ENCODE data around the gene DDX42. TPM values are rescaled to one million over a fixed set of nuclear protein-coding genes. Genes with fewer than 3 reads are reported as not detected.

The DDX42 gene
- total and polyA plus RNA-seq, 2 donors (not counting 1 experiment from before 2014, with no cell fraction given), result 61.6 to 170 TPM

DNA sequence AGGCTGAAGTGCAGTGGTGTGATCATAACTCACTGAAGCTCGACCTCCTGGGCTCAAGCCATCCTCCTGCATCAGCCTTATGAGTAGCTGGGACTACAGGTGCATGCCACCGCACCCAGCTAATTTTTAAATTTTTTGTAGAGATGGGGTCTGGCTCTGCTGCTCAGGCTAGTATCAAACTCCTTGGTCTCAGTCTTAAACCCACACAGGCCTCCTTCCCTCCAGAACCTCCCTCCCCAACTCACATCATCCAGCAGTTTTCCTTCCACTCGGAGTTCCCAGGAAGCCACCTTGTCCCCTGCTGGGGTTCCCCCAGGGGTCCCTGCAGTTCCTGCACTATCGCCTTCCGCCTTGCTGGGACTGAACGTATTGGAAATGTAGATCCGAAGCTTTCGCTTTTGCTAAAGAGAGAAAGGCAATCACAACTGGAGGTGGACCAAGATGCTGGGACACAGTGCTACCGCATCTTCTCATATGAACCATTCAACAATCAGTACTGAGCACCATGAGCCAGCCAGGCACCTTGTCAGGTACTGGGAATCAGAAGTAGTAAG is 61.3 kb downstream of the DDX42 start:
- intact Hi-C loops (cut with micrococcal nuclease), result loop anchor here (2.0 to 5.0 kb wide), 2 partner anchors 138 to 408 kb away; no protein-coding TSS in a partner anchor
- H3K27me3 ChIP-seq (replicated peaks in 1 of 4; ENCODE audit: control extremely low read depth in 1 of 4, control insufficient read depth in 3 of 4, insufficient read depth in 4 of 4, low read length in 3 of 4), result no peaks in the 10 kb centered on the region
- ATAC-seq (ENCODE audit: low read depth) (no peak), DNase-seq (no peak)
- peaks cover 28 to 40% of the 10 kb centered on the region in 2 donors for H3K4me1 ChIP-seq (ENCODE audit: control insufficient read depth in 2 of 2, insufficient read depth in 2 of 2, low read length in 2 of 2)
- H3K27ac Mint-ChIP-seq, result peak overlapping the region; percentile 13
- no peak overlapping the region for H3K4me3 Mint-ChIP-seq
- no peak overlapping the region for H3K9ac ChIP-seq (ENCODE audit: low read length)
- H3K4me3 ChIP-seq (ENCODE audit: control extremely low read depth in 1 of 5, extremely low read depth in 1 of 5, insufficient read depth in 1 of 5, low read depth in 2 of 5, low read length in 4 of 5), result no peak overlapping the region
- TF ChIP-seq, protein P1, sequence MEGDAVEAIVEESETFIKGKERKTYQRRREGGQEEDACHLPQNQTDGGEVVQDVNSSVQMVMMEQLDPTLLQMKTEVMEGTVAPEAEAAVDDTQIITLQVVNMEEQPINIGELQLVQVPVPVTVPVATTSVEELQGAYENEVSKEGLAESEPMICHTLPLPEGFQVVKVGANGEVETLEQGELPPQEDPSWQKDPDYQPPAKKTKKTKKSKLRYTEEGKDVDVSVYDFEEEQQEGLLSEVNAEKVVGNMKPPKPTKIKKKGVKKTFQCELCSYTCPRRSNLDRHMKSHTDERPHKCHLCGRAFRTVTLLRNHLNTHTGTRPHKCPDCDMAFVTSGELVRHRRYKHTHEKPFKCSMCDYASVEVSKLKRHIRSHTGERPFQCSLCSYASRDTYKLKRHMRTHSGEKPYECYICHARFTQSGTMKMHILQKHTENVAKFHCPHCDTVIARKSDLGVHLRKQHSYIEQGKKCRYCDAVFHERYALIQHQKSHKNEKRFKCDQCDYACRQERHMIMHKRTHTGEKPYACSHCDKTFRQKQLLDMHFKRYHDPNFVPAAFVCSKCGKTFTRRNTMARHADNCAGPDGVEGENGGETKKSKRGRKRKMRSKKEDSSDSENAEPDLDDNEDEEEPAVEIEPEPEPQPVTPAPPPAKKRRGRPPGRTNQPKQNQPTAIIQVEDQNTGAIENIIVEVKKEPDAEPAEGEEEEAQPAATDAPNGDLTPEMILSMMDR (IDR thresholded peaks at IDR 0.05), result peak; percentile 37
- TF ChIP-seq EZH2 (IDR thresholded peaks at IDR 0.05; ENCODE audit: borderline replicate concordance, insufficient read depth, low read depth, low read length, poor library complexity, severe bottlenecking), result no peak
- 93% methylated on average over 8 of the region's 9 CpGs for WGBS (ENCODE audit: insufficient coverage)
- peaks cover 40% of the 10 kb centered on the region for H3K4me1 Mint-ChIP-seq
- ChIA-PET POLR2A (no interaction called here), CTCF (interaction anchor here (0.7 to 2.9 kb wide), 15 partner anchors 8 to 415 kb away, joined by 3 to 15 read pairs (median 4); partner anchors contain the start of gene ERN1)
- no peaks in the 10 kb centered on the region for H3K9me3 ChIP-seq (ENCODE audit: control extremely low read depth in 1 of 3, control insufficient read depth in 2 of 3, insufficient read depth in 1 of 3, low read length in 2 of 3)
- H3K79me2 ChIP-seq (ENCODE audit: control insufficient read depth, insufficient read depth, low read length), result peaks cover 47% of the 10 kb centered on the region
- no peaks in the 10 kb centered on the region for H3K27me3 Mint-ChIP-seq
- peaks cover 2 to 75% of the 10 kb centered on the region in 2 experiments for H3K36me3 ChIP-seq (replicated peaks in 1 of 2; ENCODE audit: control extremely low read depth in 1 of 2, control insufficient read depth in 1 of 2, extremely low read depth in 1 of 2, insufficient read depth in 2 of 2, low read length in 1 of 2)
- H2AFZ ChIP-seq (ENCODE audit: insufficient read depth, low read depth, low read length, poor library complexity, severe bottlenecking), result no peak overlapping the region
- H3K27ac ChIP-seq (ENCODE audit: low read length in 2 of 2), result peak overlapping the region; percentile 13 to 41
- no peaks in the 10 kb centered on the region for H3K9me3 Mint-ChIP-seq (ENCODE audit: insufficient read depth)
- no peak overlapping the region for H3K4me2 ChIP-seq (replicated peaks; ENCODE audit: low read depth, low read length, poor library complexity, severe bottlenecking)
- H4K20me1 ChIP-seq (ENCODE audit: control insufficient read depth, insufficient read depth, low read length, poor library complexity, severe bottlenecking), result peaks cover 51% of the 10 kb centered on the region

DNA sequence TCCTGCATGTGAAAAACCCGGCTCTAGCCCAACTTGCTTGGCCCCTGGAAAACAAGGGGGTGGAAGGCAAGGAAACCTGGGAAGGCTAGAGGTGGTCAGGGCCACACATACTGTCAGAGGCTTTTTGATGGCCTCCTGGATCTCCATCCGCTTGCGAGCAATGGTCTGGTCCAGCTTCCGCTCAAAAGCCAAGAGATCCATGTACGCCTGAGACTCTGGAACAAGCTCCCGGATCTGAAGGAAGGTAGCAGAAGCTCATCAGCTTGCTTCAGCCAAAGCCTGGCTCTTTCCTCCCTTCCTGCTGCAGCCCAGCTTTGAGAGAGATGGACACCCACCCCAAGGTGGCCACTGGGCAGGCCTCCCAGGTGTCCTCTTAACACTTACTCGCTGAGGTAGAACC is 62.8 kb downstream of the DDX42 start:
- ChIA-PET CTCF (no interaction called here), POLR2A (no interaction called here)
- H3K27ac Mint-ChIP-seq, result no peak overlapping the region
- Histone ChIP-seq H2AFZ (ENCODE audit: insufficient read depth, low read depth, low read length, poor library complexity, severe bottlenecking) (no peak overlapping the region), H3K36me3 (replicated peaks in 1 of 2; ENCODE audit: control extremely low read depth in 1 of 2, control insufficient read depth in 1 of 2, extremely low read depth in 1 of 2, insufficient read depth in 2 of 2, low read length in 1 of 2) (peaks cover 2 to 59% of the 10 kb centered on the region in 2 experiments), H3K27me3 (replicated peaks in 1 of 4; ENCODE audit: control extremely low read depth in 1 of 4, control insufficient read depth in 3 of 4, insufficient read depth in 4 of 4, low read length in 3 of 4) (no peaks in the 10 kb centered on the region), H3K9me3 (ENCODE audit: control extremely low read depth in 1 of 3, control insufficient read depth in 2 of 3, insufficient read depth in 1 of 3, low read length in 2 of 3) (no peaks in the 10 kb centered on the region), H4K20me1 (ENCODE audit: control insufficient read depth, insufficient read depth, low read length, poor library complexity, severe bottlenecking) (peaks cover 66% of the 10 kb centered on the region), H3K4me2 (replicated peaks; ENCODE audit: low read depth, low read length, poor library complexity, severe bottlenecking) (no peak overlapping the region), H3K27ac (ENCODE audit: low read length in 2 of 2) (no peak overlapping the region), H3K9ac (ENCODE audit: low read length) (no peak overlapping the region), H3K4me1 (ENCODE audit: control insufficient read depth in 2 of 2, insufficient read depth in 2 of 2, low read length in 2 of 2) (peaks cover 39 to 48% of the 10 kb centered on the region in 2 donors), H3K79me2 (ENCODE audit: control insufficient read depth, insufficient read depth, low read length) (peaks cover 61% of the 10 kb centered on the region), H3K4me3 (ENCODE audit: control extremely low read depth in 1 of 5, extremely low read depth in 1 of 5, insufficient read depth in 1 of 5, low read depth in 2 of 5, low read length in 4 of 5) (no peak overlapping the region)
- WGBS (ENCODE audit: insufficient coverage), result 97% methylated on average over 7 of the region's 7 CpGs
- H3K4me1 Mint-ChIP-seq, result peaks cover 45% of the 10 kb centered on the region
- H3K27me3 Mint-ChIP-seq, result no peaks in the 10 kb centered on the region
- no peak for DNase-seq
- H3K9me3 Mint-ChIP-seq (ENCODE audit: insufficient read depth), result no peaks in the 10 kb centered on the region
- no peak for ATAC-seq (ENCODE audit: low read depth)
- TF ChIP-seq, protein P1 (IDR thresholded peaks at IDR 0.05), result no peak
- no peak for TF ChIP-seq EZH2 (IDR thresholded peaks at IDR 0.05; ENCODE audit: borderline replicate concordance, insufficient read depth, low read depth, low read length, poor library complexity, severe bottlenecking)
- no peak overlapping the region for H3K4me3 Mint-ChIP-seq
- intact Hi-C loops (cut with micrococcal nuclease), result loop anchor here (5.0 kb wide), 1 partner anchor 410 kb away; no protein-coding TSS in a partner anchor
